ENCODE results near the gene PCBP2. TPM values are rescaled to one million over a fixed set of nuclear protein-coding genes. Genes with fewer than 3 reads are reported as not detected.

The PCBP2 gene
- total and polyA plus RNA-seq, 2 donors (not counting 1 experiment from before 2014, with no cell fraction given) = 271 to 315 TPM

GRCh38 chr12:53468282-53468681 lies 16.4 kb downstream of the PCBP2 start:
- Histone ChIP-seq H3K4me2 (ENCODE audit: extremely low read depth, insufficient read depth, low read length) (no peak overlapping the region), H3K27me3 (ENCODE audit: control insufficient read depth, insufficient read depth, low read length) (no peaks in the 10 kb centered on the region), H3K79me2 (ENCODE audit: control insufficient read depth, insufficient read depth, low read length) (peaks cover 69% of the 10 kb centered on the region), H2AFZ (ENCODE audit: low read length) (no peak overlapping the region), H3K27ac (ENCODE audit: insufficient read depth, low read length) (no peak overlapping the region), H3K4me3 (replicated peaks in 1 of 4; ENCODE audit: control extremely low read depth in 1 of 4, insufficient read depth in 1 of 4, low read depth in 3 of 4, low read length in 4 of 4) (no peak overlapping the region), H3K36me3 (ENCODE audit: control insufficient read depth, insufficient read depth, low read length) (peaks cover 34% of the 10 kb centered on the region), H3K9ac (ENCODE audit: insufficient read depth, low read length) (no peak overlapping the region), H3K4me1 (ENCODE audit: control insufficient read depth, extremely low read depth, insufficient read depth, low read length) (no peaks in the 10 kb centered on the region), H3K9me3 (ENCODE audit: control insufficient read depth, insufficient read depth, low read depth, low read length) (no peaks in the 10 kb centered on the region), H4K20me1 (ENCODE audit: control insufficient read depth, extremely low read depth, insufficient read depth, low read length) (no peaks in the 10 kb centered on the region)
- DNase-seq (ENCODE audit: low read depth in 2 of 2) = no peak
- TF ChIP-seq, protein P1, sequence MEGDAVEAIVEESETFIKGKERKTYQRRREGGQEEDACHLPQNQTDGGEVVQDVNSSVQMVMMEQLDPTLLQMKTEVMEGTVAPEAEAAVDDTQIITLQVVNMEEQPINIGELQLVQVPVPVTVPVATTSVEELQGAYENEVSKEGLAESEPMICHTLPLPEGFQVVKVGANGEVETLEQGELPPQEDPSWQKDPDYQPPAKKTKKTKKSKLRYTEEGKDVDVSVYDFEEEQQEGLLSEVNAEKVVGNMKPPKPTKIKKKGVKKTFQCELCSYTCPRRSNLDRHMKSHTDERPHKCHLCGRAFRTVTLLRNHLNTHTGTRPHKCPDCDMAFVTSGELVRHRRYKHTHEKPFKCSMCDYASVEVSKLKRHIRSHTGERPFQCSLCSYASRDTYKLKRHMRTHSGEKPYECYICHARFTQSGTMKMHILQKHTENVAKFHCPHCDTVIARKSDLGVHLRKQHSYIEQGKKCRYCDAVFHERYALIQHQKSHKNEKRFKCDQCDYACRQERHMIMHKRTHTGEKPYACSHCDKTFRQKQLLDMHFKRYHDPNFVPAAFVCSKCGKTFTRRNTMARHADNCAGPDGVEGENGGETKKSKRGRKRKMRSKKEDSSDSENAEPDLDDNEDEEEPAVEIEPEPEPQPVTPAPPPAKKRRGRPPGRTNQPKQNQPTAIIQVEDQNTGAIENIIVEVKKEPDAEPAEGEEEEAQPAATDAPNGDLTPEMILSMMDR (conservative IDR thresholded peaks at IDR 0.05 in 1 of 2, IDR thresholded peaks at IDR 0.05 in 1 of 2; ENCODE audit: low read depth in 1 of 2, low read length in 2 of 2) = no peak
- TF ChIP-seq EZH2 (IDR thresholded peaks at IDR 0.05; ENCODE audit: low read length, missing control alignments) = no peak

DNA sequence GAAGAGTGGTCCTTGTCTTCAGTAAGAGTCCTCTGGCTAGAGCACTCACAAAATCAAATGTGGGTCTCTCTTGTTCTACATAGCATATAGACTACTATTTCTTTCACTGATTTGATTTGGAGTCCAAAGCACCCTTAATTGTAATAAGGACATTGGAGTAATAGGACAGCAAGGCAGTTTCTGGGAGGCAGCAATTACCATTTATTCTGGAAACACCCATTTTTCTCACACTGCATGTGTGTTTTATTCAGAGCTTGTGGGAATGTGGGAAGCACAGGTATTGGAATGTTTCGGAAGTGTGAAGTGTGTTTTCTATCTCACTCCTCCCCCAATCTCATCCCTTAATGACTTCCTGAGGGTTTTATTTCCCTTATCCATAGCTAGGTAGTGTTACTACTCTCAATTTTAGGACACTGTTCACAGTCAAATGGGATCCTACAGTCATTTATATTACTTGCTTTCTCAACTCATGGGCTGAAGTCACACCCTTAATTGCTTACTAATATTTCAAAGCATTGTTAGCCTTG lies 20.2 kb downstream of the PCBP2 start:
- Histone ChIP-seq H3K79me2 (ENCODE audit: control insufficient read depth, insufficient read depth, low read length) (peaks cover 71% of the 10 kb centered on the region), H4K20me1 (ENCODE audit: control insufficient read depth, extremely low read depth, insufficient read depth, low read length) (peaks cover 1% of the 10 kb centered on the region), H3K27ac (ENCODE audit: insufficient read depth, low read length) (no peak overlapping the region), H3K4me1 (ENCODE audit: control insufficient read depth, extremely low read depth, insufficient read depth, low read length) (peaks cover 4% of the 10 kb centered on the region), H3K9me3 (ENCODE audit: control insufficient read depth, insufficient read depth, low read depth, low read length) (no peaks in the 10 kb centered on the region), H3K27me3 (ENCODE audit: control insufficient read depth, insufficient read depth, low read length) (no peaks in the 10 kb centered on the region), H2AFZ (ENCODE audit: low read length) (no peak overlapping the region), H3K9ac (ENCODE audit: insufficient read depth, low read length) (no peak overlapping the region), H3K4me3 (replicated peaks in 1 of 4; ENCODE audit: control extremely low read depth in 1 of 4, insufficient read depth in 1 of 4, low read depth in 3 of 4, low read length in 4 of 4) (no peak overlapping the region), H3K36me3 (ENCODE audit: control insufficient read depth, insufficient read depth, low read length) (peaks cover 20% of the 10 kb centered on the region), H3K4me2 (ENCODE audit: extremely low read depth, insufficient read depth, low read length) (no peak overlapping the region)
- TF ChIP-seq, protein P1 (conservative IDR thresholded peaks at IDR 0.05 in 1 of 2, IDR thresholded peaks at IDR 0.05 in 1 of 2; ENCODE audit: low read depth in 1 of 2, low read length in 2 of 2) = no peak
- no peak for TF ChIP-seq EZH2 (IDR thresholded peaks at IDR 0.05; ENCODE audit: low read length, missing control alignments)
- DNase-seq (ENCODE audit: low read depth in 2 of 2) = no peak

DNA sequence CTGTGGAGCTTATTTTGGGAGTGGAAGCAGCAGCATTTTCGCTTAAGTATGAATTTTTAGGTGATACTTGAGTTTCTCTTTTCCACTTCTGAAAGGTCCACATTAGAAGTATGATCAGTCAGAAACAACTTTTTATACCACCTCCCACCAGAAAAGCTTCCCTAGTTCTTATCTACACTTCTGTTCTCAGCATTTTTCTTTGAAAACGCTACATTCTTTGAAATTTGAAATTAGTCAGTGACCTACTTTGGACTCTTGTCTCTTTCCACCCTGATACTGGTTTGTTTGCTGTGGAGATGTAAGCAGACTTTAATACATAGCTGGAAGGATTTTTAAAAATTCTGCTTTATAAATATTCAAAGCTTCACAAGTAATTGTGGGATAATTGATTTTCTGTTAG lies 22.2 kb downstream of the PCBP2 start:
- no peak overlapping the region for H2AFZ ChIP-seq (ENCODE audit: low read length)
- no peaks in the 10 kb centered on the region for H3K27me3 ChIP-seq (ENCODE audit: control insufficient read depth, insufficient read depth, low read length)
- no peak for DNase-seq (ENCODE audit: low read depth in 2 of 2)
- no peak overlapping the region for H3K4me3 ChIP-seq (replicated peaks in 1 of 4; ENCODE audit: control extremely low read depth in 1 of 4, insufficient read depth in 1 of 4, low read depth in 3 of 4, low read length in 4 of 4)
- H3K4me1 ChIP-seq (ENCODE audit: control insufficient read depth, extremely low read depth, insufficient read depth, low read length) = peaks cover 6% of the 10 kb centered on the region
- no peak overlapping the region for H3K4me2 ChIP-seq (ENCODE audit: extremely low read depth, insufficient read depth, low read length)
- peaks cover 62% of the 10 kb centered on the region for H3K79me2 ChIP-seq (ENCODE audit: control insufficient read depth, insufficient read depth, low read length)
- H4K20me1 ChIP-seq (ENCODE audit: control insufficient read depth, extremely low read depth, insufficient read depth, low read length) = peaks cover 1% of the 10 kb centered on the region
- H3K9me3 ChIP-seq (ENCODE audit: control insufficient read depth, insufficient read depth, low read depth, low read length) = no peaks in the 10 kb centered on the region
- TF ChIP-seq, protein P1 (conservative IDR thresholded peaks at IDR 0.05 in 1 of 2, IDR thresholded peaks at IDR 0.05 in 1 of 2; ENCODE audit: low read depth in 1 of 2, low read length in 2 of 2) = no peak
- no peak for TF ChIP-seq EZH2 (IDR thresholded peaks at IDR 0.05; ENCODE audit: low read length, missing control alignments)
- H3K27ac ChIP-seq (ENCODE audit: insufficient read depth, low read length) = no peak overlapping the region
- no peak overlapping the region for H3K9ac ChIP-seq (ENCODE audit: insufficient read depth, low read length)
- peaks cover 12% of the 10 kb centered on the region for H3K36me3 ChIP-seq (ENCODE audit: control insufficient read depth, insufficient read depth, low read length)
